ENCODE results near the gene PGA5. TPM values are rescaled to one million over a fixed set of nuclear protein-coding genes. Genes with fewer than 3 reads are reported as not detected.
"Not testable (repeated sequence)": the region's sequence is repeated elsewhere in the genome, so short reads cannot be mapped to it uniquely, and the experiment has no call there.

Gene PGA5
- total RNA-seq, 2 donors from 2014 or later = 0.75 to 0.93 TPM

DNA sequence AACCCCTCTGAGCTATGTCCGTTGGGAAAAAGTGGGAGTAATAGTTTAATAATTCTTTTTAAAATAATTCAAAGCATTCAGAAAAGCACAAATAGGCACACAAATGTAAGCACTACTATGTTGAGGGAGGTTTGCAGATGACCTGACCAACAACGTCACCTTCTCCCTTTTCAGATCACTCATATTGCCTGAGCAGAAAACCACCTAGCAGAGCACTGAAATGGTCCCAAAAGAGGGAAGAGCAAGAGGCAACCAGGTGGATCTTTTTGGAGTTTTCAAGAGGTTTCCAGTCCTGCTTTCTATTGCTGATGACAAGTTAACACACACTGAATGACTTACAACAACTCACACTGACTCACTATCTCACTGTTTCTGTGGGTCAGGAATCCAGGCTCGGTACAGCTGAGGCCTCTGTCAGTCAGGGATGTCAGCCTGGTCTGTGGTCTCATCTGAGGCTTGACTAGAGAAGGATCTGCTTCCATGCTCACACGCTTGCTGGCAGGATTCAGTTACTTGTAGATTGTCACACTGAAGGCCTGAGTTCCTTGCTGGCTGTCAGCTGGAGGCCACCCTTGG is 41.9 kb upstream of the PGA5 start:
- Histone ChIP-seq H3K36me3 (ENCODE audit: control insufficient read depth, insufficient read depth, low read length) (no peaks in the 10 kb centered on the region), H3K9ac (ENCODE audit: extremely low read depth, low read length, poor library complexity, severe bottlenecking) (no peak overlapping the region), H3K27me3 (ENCODE audit: control insufficient read depth, insufficient read depth, low read length, poor library complexity, severe bottlenecking) (peaks cover 27% of the 10 kb centered on the region), H3K27ac (ENCODE audit: low read depth, low read length) (no peak overlapping the region), H3K4me3 (ENCODE audit: low read length) (no peak overlapping the region), H3K4me1 (ENCODE audit: control insufficient read depth, insufficient read depth, low read length) (no peaks in the 10 kb centered on the region), H3K9me3 (ENCODE audit: control insufficient read depth, low read length) (peaks cover 5% of the 10 kb centered on the region)
- TF ChIP-seq, protein P1, sequence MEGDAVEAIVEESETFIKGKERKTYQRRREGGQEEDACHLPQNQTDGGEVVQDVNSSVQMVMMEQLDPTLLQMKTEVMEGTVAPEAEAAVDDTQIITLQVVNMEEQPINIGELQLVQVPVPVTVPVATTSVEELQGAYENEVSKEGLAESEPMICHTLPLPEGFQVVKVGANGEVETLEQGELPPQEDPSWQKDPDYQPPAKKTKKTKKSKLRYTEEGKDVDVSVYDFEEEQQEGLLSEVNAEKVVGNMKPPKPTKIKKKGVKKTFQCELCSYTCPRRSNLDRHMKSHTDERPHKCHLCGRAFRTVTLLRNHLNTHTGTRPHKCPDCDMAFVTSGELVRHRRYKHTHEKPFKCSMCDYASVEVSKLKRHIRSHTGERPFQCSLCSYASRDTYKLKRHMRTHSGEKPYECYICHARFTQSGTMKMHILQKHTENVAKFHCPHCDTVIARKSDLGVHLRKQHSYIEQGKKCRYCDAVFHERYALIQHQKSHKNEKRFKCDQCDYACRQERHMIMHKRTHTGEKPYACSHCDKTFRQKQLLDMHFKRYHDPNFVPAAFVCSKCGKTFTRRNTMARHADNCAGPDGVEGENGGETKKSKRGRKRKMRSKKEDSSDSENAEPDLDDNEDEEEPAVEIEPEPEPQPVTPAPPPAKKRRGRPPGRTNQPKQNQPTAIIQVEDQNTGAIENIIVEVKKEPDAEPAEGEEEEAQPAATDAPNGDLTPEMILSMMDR (conservative IDR thresholded peaks at IDR 0.05) = no peak
- peaks cover 9% of the 10 kb centered on the region for H3K9me3 Mint-ChIP-seq
- peaks cover 33% of the 10 kb centered on the region for H3K27me3 Mint-ChIP-seq (ENCODE audit: insufficient read depth)
- H3K27ac Mint-ChIP-seq = no peak overlapping the region
- no peak overlapping the region for H3K4me3 Mint-ChIP-seq
- DNase-seq = no peak
- H3K36me3 Mint-ChIP-seq (ENCODE audit: low read depth) = no peaks in the 10 kb centered on the region
- peaks cover 10% of the 10 kb centered on the region for H3K4me1 Mint-ChIP-seq
- WGBS, 2 experiments (ENCODE audit: insufficient coverage in 1 of 2, insufficient read length in 1 of 2) = 91% methylated on average over 3 of the region's 4 CpGs

DNA sequence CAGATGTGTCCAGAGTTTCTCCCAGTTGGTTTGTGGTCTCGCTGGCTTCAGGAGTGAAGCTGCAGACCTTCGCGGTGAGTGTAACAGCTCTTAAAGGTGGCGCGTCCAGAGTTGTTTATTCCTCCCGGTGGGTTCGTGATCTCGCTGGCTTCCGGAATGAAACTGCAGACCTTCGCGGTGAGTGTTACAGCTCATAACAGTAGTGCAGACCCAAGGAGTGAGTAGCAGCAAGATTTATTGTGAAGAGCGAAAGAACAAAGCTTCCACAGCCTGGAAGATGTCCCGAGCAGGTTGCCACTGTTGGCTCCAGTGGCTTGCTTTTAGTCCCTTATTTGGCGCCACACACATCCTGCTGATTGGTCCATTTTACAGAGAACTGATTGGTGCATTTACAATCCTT is 39.5 kb upstream of the PGA5 start:
- Mint-ChIP-seq H3K27ac (no peak overlapping the region), H3K27me3 (ENCODE audit: insufficient read depth) (peaks cover 43% of the 10 kb centered on the region), H3K36me3 (ENCODE audit: low read depth) (no peaks in the 10 kb centered on the region), H3K4me3 (no peak overlapping the region), H3K9me3 (peaks cover 9% of the 10 kb centered on the region), H3K4me1 (peaks cover 10% of the 10 kb centered on the region)
- 89 to 95% methylated on average over 14 of the region's 14 CpGs for WGBS, 2 experiments (ENCODE audit: insufficient coverage in 1 of 2, insufficient read length in 1 of 2)
- DNase-seq = no peak
- Histone ChIP-seq H3K27me3 (ENCODE audit: control insufficient read depth, insufficient read depth, low read length, poor library complexity, severe bottlenecking) (peaks cover 34% of the 10 kb centered on the region), H3K4me3 (ENCODE audit: low read length) (no peak overlapping the region), H3K36me3 (ENCODE audit: control insufficient read depth, insufficient read depth, low read length) (no peaks in the 10 kb centered on the region), H3K9me3 (ENCODE audit: control insufficient read depth, low read length) (peaks cover 5% of the 10 kb centered on the region), H3K27ac (ENCODE audit: low read depth, low read length) (no peak overlapping the region), H3K4me1 (ENCODE audit: control insufficient read depth, insufficient read depth, low read length) (no peaks in the 10 kb centered on the region), H3K9ac (ENCODE audit: extremely low read depth, low read length, poor library complexity, severe bottlenecking) (no peak overlapping the region)
- TF ChIP-seq, protein P1 (conservative IDR thresholded peaks at IDR 0.05) = no peak

DNA sequence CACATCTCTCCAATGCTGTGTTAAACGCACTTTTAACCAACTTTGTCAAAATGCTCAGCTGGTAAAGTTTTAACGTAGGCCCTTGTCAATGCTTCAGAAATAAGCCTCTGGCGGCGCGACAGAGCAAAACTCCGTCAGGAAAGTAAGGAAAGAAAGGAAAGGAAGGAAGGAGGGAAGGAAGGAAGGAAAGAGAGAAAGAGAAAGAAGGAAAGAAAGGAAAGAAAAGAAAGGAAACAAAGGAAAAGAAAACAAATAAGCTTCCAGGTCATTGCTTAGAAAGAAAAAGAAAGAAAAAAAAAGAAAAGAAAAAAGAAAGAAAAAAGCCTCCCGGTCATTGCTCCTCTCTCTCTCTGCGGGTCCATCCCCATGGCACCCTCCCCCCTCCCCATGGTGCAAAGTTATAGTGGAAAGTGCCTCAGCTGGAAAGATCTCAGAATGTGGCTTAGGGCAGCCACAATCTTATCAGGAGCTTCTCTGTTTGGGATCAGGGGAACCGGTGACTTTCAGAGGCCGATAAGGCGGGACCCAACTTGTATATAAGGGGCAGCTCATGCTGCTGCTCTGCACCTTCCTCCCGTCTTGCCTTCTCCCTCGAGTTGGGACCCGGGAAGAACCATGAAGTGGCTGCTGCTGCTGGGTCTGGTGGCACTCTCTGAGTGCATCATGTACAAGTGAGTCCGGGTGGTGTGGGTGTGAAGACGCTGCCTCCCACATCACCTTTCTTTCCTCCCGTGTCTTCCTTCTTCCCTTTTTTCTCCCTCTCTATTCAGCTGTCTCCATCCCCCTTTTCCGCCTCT is 37.8 kb upstream of the PGA5 start, which contains the start of gene PGA3:
Gene PGA3, plus strand, starts transcription at position 566 of the 797 bp plus-strand sequence. Its CDS starts 50 bp downstream, at position 616.
- H3K27ac Mint-ChIP-seq; H3K9ac ChIP-seq (ENCODE audit: extremely low read depth, low read length, poor library complexity, severe bottlenecking); H3K4me3 ChIP-seq (ENCODE audit: low read length); H3K4me3 Mint-ChIP-seq; H3K9me3 ChIP-seq (ENCODE audit: control insufficient read depth, low read length); H3K36me3 ChIP-seq (ENCODE audit: control insufficient read depth, insufficient read depth, low read length); DNase-seq; H3K27ac ChIP-seq (ENCODE audit: low read depth, low read length); H3K36me3 Mint-ChIP-seq (ENCODE audit: low read depth); H3K4me1 ChIP-seq (ENCODE audit: control insufficient read depth, insufficient read depth, low read length); H3K4me1 Mint-ChIP-seq; H3K9me3 Mint-ChIP-seq: not testable (repeated sequence)
- 82 to 89% methylated on average over 5 to 14 of the region's 18 CpGs for WGBS, 2 experiments (ENCODE audit: insufficient coverage in 1 of 2, insufficient read length in 1 of 2)
- peaks cover 34% of the 10 kb centered on the region for H3K27me3 ChIP-seq (ENCODE audit: control insufficient read depth, insufficient read depth, low read length, poor library complexity, severe bottlenecking)
- peaks cover 42% of the 10 kb centered on the region for H3K27me3 Mint-ChIP-seq (ENCODE audit: insufficient read depth)

DNA sequence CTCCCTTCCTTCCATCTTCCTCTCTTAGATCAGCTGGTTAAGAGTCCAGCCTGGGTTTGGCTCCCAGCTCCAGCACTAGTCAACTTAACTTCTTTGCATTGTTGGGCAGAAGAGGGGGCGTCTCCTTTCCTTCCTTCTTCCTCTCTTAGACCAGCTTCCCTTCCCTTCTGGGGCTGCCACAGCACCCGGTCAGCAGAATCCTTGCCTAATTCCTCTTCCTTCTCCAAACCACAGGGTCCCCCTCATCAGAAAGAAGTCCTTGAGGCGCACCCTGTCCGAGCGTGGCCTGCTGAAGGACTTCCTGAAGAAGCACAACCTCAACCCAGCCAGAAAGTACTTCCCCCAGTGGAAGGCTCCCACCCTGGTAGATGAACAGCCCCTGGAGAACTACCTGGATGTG is 37.1 kb upstream of the PGA5 start:
- not testable (repeated sequence) for H3K27ac Mint-ChIP-seq
- WGBS, 2 experiments (ENCODE audit: insufficient coverage in 1 of 2, insufficient read length in 1 of 2) = no CpG with 5 or more reads among the region's 5 CpGs

DNA sequence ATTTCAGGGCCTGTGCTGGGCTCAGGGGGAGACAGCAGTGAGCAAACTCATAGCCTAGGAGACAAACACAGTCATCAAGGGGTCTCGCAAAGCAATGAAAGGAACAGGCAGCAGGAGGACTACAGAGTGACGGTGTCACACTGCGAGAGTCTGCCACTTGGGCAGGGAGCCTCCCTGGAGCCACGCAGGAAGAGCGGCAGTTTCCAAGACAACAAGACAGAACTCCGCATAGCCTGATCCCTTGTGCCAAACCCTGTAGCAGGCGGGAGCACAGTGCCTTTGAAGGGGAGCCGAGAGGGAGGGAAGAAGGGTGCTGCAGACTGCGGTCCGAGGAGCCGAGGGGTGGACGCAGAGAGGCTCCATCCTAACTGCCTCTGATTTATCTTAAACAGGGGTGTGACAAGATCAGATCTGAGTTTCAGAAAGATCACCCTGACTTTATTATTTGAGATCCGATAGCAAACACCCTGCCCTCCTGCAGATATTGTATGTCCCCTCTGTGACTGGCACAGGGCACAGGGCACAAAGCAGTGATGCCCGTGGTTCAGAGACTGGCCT is 36.4 kb upstream of the PGA5 start:
- H3K27ac ChIP-seq (ENCODE audit: low read depth, low read length); H3K9ac ChIP-seq (ENCODE audit: extremely low read depth, low read length, poor library complexity, severe bottlenecking); H3K36me3 Mint-ChIP-seq (ENCODE audit: low read depth); H3K9me3 ChIP-seq (ENCODE audit: control insufficient read depth, low read length); H3K4me3 Mint-ChIP-seq; H3K36me3 ChIP-seq (ENCODE audit: control insufficient read depth, insufficient read depth, low read length); H3K4me1 Mint-ChIP-seq; DNase-seq; H3K4me1 ChIP-seq (ENCODE audit: control insufficient read depth, insufficient read depth, low read length); H3K27ac Mint-ChIP-seq; H3K4me3 ChIP-seq (ENCODE audit: low read length); H3K9me3 Mint-ChIP-seq: not testable (repeated sequence)
- peaks cover 32% of the 10 kb centered on the region for H3K27me3 Mint-ChIP-seq (ENCODE audit: insufficient read depth)
- WGBS, 2 experiments (ENCODE audit: insufficient coverage in 1 of 2, insufficient read length in 1 of 2) = 73 to 85% methylated on average over 11 to 14 of the region's 14 CpGs
- H3K27me3 ChIP-seq (ENCODE audit: control insufficient read depth, insufficient read depth, low read length, poor library complexity, severe bottlenecking) = peaks cover 34% of the 10 kb centered on the region

More for the DNA sequence above, 37.1 kb upstream of the PGA5 start:
- H3K4me3 ChIP-seq (ENCODE audit: low read length); H3K4me3 Mint-ChIP-seq; DNase-seq; H3K4me1 Mint-ChIP-seq; H3K36me3 ChIP-seq (ENCODE audit: control insufficient read depth, insufficient read depth, low read length); H3K9me3 Mint-ChIP-seq; H3K27ac ChIP-seq (ENCODE audit: low read depth, low read length); H3K9me3 ChIP-seq (ENCODE audit: control insufficient read depth, low read length); H3K36me3 Mint-ChIP-seq (ENCODE audit: low read depth); H3K4me1 ChIP-seq (ENCODE audit: control insufficient read depth, insufficient read depth, low read length); H3K9ac ChIP-seq (ENCODE audit: extremely low read depth, low read length, poor library complexity, severe bottlenecking): not testable (repeated sequence)
- peaks cover 39% of the 10 kb centered on the region for H3K27me3 Mint-ChIP-seq (ENCODE audit: insufficient read depth)
- peaks cover 34% of the 10 kb centered on the region for H3K27me3 ChIP-seq (ENCODE audit: control insufficient read depth, insufficient read depth, low read length, poor library complexity, severe bottlenecking)

All from endodermal cell (in vitro differentiated cells).